GM19023 (cell line): Measurements from ENCODE around the gene ABHD14A.
"Not testable (repeated sequence)": the region's sequence is repeated elsewhere in the genome, so short reads cannot be mapped to it uniquely, and the experiment has no call there.

Source experiments
- ATAC-seq: cut with Tn5 transposase; IDR thresholded peaks from one replicate; pipeline ENCODE4 v1.9.1; 2021; ENCODE audit warnings: mild to moderate bottlenecking, moderate library complexity; ENCODE audit not compliant: unreplicated experiment

ABHD14A gene

DNA sequence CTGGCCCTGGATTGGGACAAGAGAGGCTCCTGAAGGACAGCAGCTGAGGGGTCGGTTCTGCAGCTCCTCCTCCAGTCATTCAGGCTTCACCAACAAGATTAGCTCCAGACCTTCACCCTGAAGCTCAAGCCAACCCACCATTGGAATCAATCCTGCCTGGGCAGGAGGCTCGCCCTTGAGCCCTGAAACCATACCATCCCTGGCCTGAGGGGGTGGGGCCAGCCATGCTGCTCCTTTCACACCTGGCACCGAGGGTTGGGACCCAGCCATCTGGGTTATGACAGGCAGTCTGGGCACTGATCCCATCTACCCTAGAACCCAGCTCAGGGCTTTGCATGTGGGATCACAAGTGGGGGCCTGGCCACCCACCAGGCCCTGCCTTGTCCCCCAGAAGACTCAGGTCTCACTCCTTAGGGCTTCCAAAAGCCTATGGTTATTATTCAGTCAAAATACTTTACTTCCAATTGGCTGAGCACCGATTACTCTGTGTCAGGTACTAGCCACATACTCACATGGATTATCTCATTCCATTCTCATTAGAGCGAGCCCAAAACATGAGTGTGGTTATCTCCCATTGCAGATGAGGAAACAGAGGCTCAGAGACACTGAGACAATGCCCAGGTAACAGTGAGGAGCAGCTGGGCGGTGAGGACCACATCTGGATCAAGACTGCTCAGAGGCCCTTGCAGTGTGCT is 4.1 kb upstream of the ABHD14A start:
- ATAC-seq: no peak

GRCh38 chr3:51971350-51971749 is 3.5 kb upstream of the ABHD14A start:
- no peak for ATAC-seq

DNA sequence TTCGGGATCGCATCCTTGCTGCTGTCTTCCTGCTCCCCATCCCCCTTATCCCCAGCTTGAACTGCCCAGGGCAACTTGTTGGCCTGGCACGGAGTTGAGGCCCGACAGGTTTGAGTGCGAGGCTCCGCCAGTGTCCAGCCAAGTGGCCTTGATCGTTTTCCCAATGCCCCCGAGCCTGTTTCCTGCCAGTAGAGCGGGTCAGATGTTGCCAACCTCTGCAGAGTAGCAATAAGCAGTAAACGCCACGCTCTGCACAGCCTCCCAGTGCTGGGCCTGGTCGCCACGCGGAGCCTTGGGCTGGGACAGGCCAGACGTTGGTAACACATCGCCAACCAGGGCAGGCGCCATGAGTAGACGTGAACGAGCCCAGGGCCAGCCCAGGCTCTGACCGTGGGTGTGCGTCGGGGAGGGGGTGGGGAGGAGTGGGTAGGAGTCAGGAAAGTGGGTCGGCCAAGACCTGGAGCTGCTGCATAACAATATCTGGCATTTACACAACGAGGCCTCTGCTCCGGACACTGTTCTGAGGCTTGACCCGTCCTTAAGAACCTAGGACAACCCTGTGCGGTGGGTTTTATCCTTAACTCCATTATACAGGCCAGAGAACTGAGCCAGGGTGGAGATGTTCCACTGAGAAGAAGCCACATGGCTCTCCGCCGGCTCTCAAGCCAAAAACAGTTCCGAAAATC is 444 bp upstream of the ABHD14A start:
- ATAC-seq: no peak

DNA sequence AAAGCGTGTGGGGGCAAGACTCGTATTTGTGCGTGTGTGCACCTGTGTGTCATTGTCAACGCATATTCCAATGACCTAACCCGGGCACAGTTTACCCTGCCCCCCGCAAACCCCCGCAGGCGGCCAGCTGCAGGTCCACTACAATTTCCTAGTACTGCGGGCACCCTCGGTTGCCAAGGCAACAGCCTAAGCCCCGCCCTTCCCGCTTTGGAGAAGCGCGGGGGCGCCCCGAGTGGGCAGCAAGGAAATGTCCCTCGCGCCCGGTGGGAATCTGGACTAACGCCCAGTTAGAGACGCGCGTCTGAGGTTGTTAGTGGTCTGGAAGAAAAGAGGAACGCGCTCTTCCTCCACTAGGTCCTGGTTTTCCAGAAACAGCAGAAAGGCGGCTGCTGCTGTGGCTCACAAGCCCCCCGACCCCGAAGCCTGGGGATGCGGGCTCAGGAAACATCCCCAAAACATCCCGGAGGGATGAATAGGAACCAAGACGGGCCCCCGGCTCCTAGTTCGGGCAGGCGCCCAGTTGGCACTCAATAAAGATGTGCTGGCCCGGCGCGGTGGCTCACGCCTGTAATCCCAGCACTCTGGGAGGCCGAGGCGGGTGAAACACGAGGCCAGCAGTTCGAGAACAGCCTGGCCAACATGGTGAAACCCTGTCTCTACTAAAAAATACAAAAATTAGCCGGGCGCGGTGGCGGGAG is 1.1 kb downstream of the ABHD14A start:
- no peak for ATAC-seq

GRCh38 chr3:51977446-51978142 is 2.7 kb downstream of the ABHD14A start:
- ATAC-seq: no peak

- ATAC-seq: no peak
These were observed 3.3 kb downstream of the ABHD14A start for GRCh38 chr3:51978143-51978502.

DNA sequence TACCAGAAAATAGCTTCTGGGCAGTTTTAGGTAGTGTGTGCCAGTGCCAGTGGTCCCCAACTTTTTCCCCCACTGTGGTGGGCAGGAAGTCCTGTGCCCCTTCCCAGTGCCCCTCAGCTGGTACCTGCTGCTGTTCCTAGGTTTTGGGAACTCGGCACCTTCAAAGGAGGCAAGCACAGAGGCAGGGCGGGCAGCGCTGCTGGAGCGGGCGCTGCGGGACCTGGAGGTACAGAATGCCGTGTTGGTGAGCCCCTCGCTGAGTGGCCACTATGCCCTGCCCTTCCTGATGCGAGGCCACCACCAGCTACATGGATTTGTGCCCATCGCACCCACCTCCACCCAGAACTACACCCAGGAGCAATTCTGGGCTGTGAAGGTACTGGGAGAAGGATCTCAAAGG is 5.4 kb downstream of the ABHD14A start:
- no peak for ATAC-seq

- ATAC-seq: peak; percentile 35
These were observed 7.5 kb downstream of the ABHD14A start for GRCh38 chr3:51982352-51982837.

DNA sequence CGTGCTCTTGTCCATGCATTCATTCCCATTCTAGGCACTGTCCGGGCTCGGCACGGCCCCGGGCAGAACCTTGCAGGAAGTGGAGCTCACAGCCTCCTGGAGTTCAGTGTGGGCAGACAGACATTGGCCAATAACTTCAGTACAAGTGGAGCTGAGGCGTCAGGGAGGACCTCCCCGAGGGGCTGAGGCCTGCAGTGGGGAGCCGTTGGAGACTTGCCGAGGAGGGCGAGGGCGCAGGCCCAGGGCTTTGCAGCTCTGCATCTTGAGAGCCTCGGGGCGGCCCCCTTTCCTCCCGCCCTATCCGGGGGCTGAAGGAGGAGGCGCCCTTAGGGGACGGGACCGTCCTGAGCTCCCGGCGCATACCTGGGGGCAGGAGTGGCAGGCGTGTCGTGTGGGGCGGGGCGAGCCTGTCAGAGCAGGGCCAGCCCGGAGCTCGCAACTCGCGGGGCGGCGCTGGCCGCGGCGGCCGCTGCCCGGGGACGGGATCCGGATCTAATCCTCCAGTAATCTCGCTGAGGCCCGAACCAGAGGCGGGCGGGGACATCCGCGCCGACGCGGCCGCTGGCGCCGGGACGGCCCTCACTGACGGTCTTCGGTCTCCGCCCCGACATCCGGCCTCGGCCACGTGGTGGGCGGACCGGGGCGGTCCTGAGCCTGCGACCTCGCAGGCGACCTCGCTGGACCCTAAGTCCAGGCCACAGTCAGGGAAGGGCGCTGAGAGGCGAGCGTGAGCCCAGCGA is 8.1 kb downstream of the ABHD14A start, which contains the start of gene ACY1:
ACY1 (plus strand) TSS at position 698 of the 740 bp plus-strand sequence. CDS start 530 bp downstream, outside the sequence.
- peak; percentile 81 for ATAC-seq

DNA sequence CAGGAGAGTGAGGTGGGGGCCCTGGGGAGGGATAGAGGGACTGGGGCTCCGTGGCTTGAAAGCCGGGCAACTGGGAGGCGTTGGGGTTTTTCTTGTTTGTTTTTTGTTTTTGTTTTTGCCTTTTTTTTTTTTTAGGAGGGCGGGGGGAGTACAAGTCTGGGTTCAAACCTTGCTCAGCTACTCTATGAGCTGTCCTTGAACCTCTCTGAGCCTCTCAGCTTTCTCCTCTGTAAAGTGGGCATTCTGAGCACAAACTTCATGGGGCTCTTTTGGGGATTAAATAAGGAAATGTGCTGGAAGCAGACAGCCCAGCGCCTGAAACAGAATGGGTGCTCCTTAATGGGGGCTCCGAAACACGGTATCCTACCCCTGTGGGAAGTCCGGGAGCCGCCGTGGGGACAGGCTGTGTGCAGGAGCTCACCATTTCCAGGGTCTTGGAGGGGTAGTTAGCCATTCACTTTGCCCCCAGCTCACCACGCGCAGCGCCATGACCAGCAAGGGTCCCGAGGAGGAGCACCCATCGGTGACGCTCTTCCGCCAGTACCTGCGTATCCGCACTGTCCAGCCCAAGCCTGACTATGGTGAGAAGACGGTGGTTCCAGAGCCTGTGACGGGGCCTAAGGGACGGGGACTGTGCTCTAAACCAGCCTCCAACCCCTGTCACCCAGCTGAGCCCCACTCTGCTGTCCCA is 8.9 kb downstream of the ABHD14A start:
- no peak for ATAC-seq

- ATAC-seq: no peak
These were observed 9.4 kb downstream of the ABHD14A start for GRCh38 chr3:51984269-51984647.

DNA sequence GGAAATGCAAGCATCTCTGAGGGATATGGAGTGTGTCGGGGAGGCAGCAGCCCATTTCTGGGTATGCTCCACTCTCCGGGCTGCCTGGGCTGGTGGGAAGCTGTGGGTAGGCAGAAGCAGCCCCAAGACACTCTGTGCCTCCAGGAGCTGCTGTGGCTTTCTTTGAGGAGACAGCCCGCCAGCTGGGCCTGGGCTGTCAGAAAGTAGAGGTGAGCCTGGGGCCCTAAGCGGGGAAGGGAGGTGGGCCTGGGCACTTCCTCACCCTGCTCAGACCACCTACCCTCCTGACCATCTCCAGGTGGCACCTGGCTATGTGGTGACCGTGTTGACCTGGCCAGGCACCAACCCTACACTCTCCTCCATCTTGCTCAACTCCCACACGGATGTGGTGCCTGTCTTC is 10.2 kb downstream of the ABHD14A start:
- ATAC-seq: no peak

- no peak for ATAC-seq
These were observed 11.4 kb downstream of the ABHD14A start for GRCh38 chr3:51986010-51986947.

DNA sequence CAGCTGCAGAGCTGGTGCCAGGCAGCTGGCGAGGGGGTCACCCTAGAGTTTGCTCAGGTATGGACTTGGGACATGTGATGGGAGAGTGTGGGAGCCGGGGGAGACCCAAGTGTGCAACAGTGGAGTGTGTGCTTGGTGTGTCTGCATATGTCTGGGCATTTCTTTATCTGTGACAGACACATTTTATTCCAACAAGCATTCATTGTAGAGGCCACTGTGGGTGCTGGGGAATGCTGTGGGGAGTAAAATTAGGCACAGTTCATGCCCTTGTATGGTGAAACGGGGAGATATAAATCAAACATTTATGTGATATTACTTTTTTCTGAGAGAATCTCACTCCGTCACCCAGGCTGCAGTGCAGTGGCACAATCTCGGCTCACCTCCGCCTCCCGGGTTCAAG is 12.7 kb downstream of the ABHD14A start:
- no peak for ATAC-seq

GRCh38 chr3:51988286-51989146 is 13.7 kb downstream of the ABHD14A start:
- ATAC-seq: no peak

DNA sequence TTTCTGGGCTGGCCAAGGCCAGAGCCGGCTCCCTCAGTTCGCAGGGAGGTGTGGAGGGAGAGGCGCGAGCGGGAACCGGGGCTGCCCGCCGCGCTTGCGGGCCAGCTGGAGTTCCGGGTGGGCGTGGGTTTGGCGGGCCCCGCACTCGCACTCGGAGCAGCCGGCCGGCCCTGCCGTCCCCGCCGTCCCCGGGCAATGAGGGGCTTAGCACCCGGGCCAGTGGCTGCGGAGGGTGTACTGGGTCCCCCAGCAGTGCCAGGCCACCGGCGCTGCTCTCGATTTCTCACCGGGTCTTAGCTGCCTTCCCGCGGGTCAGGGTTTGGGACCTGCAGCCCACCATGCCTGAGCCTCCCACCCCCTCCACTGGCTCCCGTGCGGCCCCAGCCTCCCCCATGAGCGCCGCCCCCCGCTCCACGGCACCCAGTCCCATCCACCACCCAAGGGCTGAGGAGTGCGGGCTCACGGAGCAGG is 15.7 kb downstream of the ABHD14A start:
- ATAC-seq: not testable (repeated sequence)

DNA sequence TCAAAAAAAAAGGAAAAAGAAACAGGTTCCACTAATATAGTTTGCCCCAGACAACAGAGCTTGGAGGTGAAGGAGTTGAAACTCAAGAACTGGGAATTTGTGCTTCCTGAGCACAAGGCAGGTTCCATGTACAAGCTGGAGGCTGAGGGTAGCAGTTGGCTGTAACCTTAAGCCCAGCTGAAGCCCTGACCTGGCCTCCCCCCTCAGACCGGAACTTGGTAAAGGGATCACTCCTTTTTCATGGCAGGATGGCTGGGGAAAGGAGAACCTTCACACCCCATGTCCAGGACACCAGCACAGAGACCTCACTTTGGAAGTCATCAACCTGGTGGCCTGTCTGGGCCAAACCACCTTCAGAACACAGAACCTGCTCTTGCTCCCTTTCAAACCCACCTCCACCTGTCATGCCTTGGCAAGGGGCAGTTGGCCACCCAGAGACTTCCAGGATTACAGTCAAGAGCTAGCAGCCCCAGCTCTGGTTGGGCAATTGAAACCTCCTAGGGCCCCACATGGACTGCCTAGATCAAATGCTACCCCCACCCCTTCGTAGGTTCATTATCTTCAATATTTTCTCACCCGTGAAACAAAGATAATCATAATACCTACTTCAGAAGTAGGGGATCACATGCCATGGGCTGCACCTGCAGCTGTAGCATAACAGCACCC is 17.3 kb downstream of the ABHD14A start:
- ATAC-seq: no peak
